Motor neuron (in vitro differentiated cells): ENCODE results near the gene DCAF6. TPM values are rescaled to one million over a fixed set of nuclear protein-coding genes. Genes with fewer than 3 reads are reported as not detected.
"Not testable (repeated sequence)": the region's sequence is repeated elsewhere in the genome, so short reads cannot be mapped to it uniquely, and the experiment has no call there.

Experiments
- ATAC-seq, 8 experiments: fragments of 200-7000 bp; cut with Tn5 transposase; replicated peaks in 6 of 8; 2 replicates each; pipeline ENCODE4 v1.8.0; 2021; ENCODE audit warnings: mild to moderate bottlenecking in 8 of 8, moderate library complexity in 8 of 8
- H3K27ac ChIP-seq, 2 donors: fragments of 250-450 bp; sonication (Bioruptor Pico); 2 replicates each; pipeline ENCODE4 v1.9.0; 2021; ENCODE audit warnings: antibody characterized with exemption in 2 of 2, mild to moderate bottlenecking in 2 of 2, moderate library complexity in 1 of 2
- H3K4me1 ChIP-seq, 2 donors: fragments of 250-450 bp; sonication (Bioruptor Pico); replicated peaks in 1 of 2; 2 replicates each; pipeline ENCODE4 v1.6.1; 2021; ENCODE audit warnings: antibody characterized with exemption in 2 of 2, mild to moderate bottlenecking in 2 of 2, moderate library complexity in 1 of 2
- H3K4me3 ChIP-seq, 5 donors: fragments of 250-450 bp; sonication (Bioruptor Pico); 2 replicates each; pipeline ENCODE4 v1.9.0; 2021; ENCODE audit warnings: antibody characterized with exemption in 5 of 5, mild to moderate bottlenecking in 5 of 5, moderate library complexity in 4 of 5
- WGBS, 10 experiments: fragments of 450-650 bp; shearing (Covaris generic); methylation state at CpG; one replicate each; pipeline ENCODE4 v1.0.0; 2022; 5-methylcytosine and 5-hydroxymethylcytosine counted together
- in situ Hi-C, 9 experiments: fragments of 400-800 bp; cut with MboI; loops; one replicate each; pipeline ENCODE4 v1.15.0; 2021; ENCODE audit warnings: low sequenced_read_pairs in 9 of 9, low pct_unique_long_range_greater_than_20kb in 2 of 9; ENCODE audit not compliant: unreplicated experiment in 9 of 9
- total RNA-seq, 8 experiments: library from RNA; unstranded; fragments of 300-600 nt; gene quantifications; 2 replicates each; pipeline versions ENCODE4 v1.2.3 to v1.2.4, GENCODE V29; 2022

The DCAF6 gene
- total RNA-seq, 8 experiments from 2014 or later, result 18.3 to 77.8 (median 33.7) TPM

DNA sequence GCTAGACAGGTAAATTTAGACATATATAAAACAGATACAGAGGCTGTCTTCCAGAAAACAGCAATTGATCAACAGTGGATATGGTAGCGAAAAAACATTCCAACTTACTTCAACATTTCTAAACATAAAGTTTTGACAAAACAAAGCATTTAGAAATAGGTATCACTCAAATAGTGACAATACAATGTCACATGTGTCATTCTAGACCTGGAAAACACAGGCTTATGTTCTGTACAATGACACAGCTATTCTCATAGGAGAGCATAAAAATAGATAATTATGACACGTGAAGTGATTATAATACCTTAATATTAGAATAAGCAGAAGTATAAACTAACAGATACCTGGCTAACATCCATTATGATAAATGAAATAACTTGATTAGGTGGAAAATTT, 8.0 kb upstream of the DCAF6 start:
- WGBS, 10 experiments, result 89 to 100% (median 100%) methylated on average over 1 to 2 of the region's 2 CpGs
- H3K4me1 ChIP-seq, result no peaks in the 10 kb centered on the region
- in situ Hi-C loops, result no loop called here
- ATAC-seq, result no peak
- H3K4me3 ChIP-seq, result no peak overlapping the region
- H3K27ac ChIP-seq, result no peak overlapping the region

DNA sequence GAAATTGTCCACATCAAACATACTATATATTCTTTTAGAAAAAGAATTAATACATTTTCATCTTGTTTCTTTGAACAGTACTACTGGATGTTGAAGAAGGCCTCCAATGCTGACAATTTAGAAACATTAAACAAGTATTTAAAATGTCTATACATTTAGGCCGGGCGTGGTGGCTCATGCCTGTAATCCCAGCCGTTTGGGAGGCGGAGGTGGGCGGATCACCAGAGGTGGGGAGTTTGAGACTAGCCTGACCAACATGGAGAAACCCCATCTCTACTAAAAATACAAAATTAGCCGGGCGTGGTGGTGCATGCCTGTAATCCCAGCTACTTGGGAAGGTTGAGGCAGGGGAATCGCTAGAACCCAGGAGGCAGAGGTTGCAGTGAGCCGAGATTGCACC, 7.6 kb upstream of the DCAF6 start:
- in situ Hi-C loops, H3K4me1 ChIP-seq, ATAC-seq, H3K4me3 ChIP-seq, H3K27ac ChIP-seq: not testable (repeated sequence)
- WGBS, 10 experiments, result 79 to 100% (median 98%) methylated on average over 2 to 9 of the region's 9 CpGs; no CpG with 5 or more reads in 3 of the 10 experiments

DNA sequence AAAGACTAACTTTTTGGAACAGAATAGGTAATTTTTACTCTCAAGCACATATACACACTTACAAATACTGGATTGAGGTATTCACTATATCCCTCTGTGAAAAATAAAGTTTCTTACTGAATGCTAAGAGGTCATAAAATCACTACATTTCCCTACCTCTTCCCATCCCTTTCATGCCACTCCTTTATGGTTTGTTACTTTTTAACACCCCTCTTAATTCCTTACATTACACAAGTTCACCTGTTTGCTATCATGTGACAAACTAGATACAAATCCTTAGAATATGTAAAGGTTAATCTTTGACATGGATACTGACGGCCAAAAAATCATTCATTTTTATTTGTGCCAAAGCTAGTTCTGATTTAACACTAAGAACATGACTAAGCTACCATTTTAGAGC, 6.8 kb upstream of the DCAF6 start:
- WGBS, 10 experiments, result 50 to 100% (median 72%) methylated on average over 1 of the region's 1 CpG; no CpG with 5 or more reads in 2 of the 10 experiments
- in situ Hi-C loops, result no loop called here

DNA sequence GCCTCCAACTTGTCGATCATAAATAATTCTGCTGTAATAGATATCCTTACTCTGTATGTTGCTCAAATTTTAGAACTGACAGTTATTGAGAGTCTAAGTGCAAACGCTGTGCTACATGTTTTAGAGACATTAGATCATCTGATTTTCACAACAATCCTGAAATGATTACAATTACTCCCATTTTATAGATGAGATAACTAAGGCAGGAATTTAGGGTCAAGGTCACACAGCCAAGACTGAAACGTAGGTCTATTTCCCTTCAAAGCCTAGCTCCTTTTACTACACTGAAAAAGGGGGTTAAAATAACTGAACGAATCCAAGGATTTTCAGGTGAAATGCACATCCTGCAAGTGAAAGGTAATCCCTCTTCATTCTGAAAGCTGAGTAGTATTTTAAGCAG, 2.7 kb upstream of the DCAF6 start:
- peaks cover 5 to 16% of the 10 kb centered on the region in 2 donors for H3K4me1 ChIP-seq
- in situ Hi-C loops, result no loop called here
- ATAC-seq, result no peak
- H3K27ac ChIP-seq, result no peak overlapping the region
- 33 to 93% (median 75%) methylated on average over 2 to 4 of the region's 4 CpGs for WGBS, 10 experiments
- peak overlapping the region in 1 of 5 donors; percentile 11 for H3K4me3 ChIP-seq

More for the DNA sequence above, 6.8 kb upstream of the DCAF6 start:
- H3K4me3 ChIP-seq, result no peak overlapping the region
- H3K4me1 ChIP-seq, result peaks cover 1 to 8% of the 10 kb centered on the region in 2 donors
- no peak for ATAC-seq
- H3K27ac ChIP-seq, result no peak overlapping the region

DNA sequence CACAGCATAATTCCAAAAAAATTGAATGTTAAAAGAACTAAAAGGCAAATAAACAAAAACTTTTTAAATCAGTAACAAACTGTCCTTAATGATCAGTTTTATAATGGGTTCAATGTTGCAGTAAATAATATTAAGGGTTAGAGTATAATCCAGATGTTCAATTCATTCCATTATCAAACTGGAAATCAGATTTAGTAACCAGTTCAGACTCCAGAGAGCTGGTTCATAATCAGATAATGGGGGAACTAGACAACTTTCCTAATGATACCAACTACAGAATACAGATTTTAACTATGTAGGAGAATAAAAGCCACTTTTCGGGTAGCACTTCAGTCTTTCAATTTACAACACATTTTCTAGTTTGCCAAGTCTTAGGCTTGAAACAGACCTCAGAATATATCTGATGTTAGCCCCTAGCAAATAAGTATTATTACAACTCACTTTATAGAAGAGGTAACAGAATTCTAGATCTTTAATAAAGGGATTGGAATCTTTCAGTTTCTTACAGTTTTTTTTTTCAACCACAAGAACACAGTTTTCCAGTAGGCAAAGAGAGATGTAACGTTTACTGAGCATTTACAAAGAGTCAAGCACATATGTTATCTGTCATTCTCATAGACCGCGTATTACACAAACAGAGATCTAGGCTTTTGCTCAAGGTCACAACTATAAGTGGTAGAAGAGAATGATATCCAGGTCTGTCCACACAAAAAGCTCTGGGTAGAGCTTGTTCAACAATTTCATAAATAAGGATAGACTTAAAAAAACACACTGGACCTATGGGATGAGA, 1.9 kb upstream of the DCAF6 start:
- peak overlapping the region; percentile 54 to 75 (median 61) for H3K4me3 ChIP-seq
- in situ Hi-C loops, result no loop called here
- peaks cover 5 to 16% of the 10 kb centered on the region in 2 donors for H3K4me1 ChIP-seq
- no peak for ATAC-seq
- peak overlapping the region in 1 of 2 donors; percentile 99 for H3K27ac ChIP-seq
- 3 to 38% (median 17%) methylated on average over 1 to 4 of the region's 4 CpGs; no CpG with 5 or more reads in 1 of the 10 experiments for WGBS, 10 experiments

DNA sequence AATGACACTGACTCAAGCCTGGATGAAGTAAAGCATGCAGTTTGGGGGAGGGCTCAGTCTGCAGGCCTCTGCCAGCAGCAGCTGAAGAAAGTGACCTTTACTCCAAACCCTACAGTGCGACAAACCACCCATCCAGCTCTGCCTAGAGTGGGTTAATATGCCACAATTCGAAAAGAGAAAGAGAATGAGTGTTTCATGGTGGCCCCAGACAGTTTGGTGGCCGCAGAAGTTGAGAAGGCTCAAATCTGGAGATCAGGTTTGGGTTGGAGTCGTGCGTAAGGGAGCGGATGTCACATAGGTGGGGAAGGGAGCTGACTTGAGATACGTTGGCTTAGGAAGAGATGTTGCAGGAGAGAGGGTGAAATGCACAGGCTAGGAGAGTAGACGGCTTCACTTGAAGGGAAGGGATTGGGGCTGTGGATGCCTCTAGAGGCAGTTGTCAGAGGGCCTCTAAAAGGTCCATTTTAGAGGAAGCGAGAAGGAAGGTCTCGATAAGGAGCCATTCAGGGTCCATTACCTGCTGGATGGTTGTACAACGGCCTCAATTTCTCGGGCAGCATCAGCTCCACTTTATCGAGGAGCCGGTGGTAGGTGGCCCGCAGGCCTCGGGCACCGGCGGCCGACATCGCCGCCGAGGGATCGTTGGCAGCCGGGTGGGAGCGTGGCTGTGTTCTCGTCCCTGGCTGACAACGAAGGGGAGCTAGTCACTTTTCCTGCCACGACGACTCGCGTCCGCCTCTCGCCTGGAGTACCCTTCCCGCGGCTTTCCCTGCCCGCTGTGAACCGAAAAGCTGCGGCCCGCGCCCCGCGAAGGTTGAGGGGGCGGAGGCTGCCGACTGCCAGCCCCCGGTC, 1.0 kb upstream of the DCAF6 start:
- peak overlapping the region; percentile 97 to 99 for H3K27ac ChIP-seq
- WGBS, 10 experiments, result 0 to 6% (median 0%) methylated on average over 2 to 35 of the region's 45 CpGs
- in situ Hi-C loops, result no loop called here
- peaks cover 5 to 16% of the 10 kb centered on the region in 2 donors for H3K4me1 ChIP-seq
- H3K4me3 ChIP-seq, result peak overlapping the region; percentile 54 to 75 (median 61)
- peak; percentile 6 to 17 (median 15) for ATAC-seq

DNA sequence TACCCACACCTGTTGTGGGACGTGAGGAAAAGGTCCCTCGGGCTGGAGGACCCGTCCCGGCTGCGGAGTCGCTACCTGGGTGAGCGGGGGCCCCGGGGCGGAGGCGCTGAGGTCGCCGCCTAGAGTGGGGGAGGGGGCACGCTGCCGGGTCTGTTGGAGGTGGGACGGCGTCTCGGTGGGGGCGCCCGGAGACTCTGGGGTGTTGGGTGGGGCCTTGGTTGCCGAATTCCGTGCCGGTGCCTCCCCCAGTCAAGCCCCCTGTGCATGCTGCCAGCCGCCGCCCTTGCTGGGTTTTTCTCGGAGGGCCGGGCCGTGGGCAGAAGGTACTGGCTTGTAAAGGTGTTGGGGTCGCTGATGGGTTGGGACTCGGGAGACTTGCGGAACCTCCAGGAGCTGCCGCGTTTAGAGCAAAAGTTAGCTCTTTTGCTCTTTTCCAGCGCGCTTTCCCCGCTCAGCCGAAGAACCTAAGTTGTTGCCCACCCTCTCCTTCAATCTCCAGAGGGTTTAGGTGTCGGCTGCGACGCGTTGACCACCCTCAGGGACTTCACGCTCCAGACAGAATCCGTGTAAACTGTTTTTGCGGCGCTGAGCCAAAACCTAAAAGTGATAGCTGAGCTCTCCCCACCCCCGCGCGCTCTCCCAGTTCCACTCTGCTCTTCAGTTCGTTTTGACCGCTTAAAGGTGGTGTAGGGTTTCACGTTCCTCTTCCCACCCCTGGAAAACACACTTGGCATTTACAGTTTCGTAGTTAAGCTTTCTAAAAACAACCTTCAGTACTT, 636 bp downstream of the DCAF6 start, which contains the start of gene MPC2:
Gene MPC2, minus strand, starts transcription at position 143 of the 779 bp plus-strand sequence. CDS start 1,231 bp downstream, outside the sequence.
- peaks cover 5 to 16% of the 10 kb centered on the region in 2 donors for H3K4me1 ChIP-seq
- H3K4me3 ChIP-seq, result peak within 1 kb of the TSS; percentile 54 to 75 (median 61)
- H3K27ac ChIP-seq, result peak within 1 kb of the TSS; percentile 97 to 99
- 0 to 3% (median 0%) methylated on average over 2 to 24 of the region's 51 CpGs for WGBS, 10 experiments
- peak in 5 of 8 experiments; percentile 0 to 12 (median 2) for ATAC-seq
- in situ Hi-C loops, result no loop called here

DNA sequence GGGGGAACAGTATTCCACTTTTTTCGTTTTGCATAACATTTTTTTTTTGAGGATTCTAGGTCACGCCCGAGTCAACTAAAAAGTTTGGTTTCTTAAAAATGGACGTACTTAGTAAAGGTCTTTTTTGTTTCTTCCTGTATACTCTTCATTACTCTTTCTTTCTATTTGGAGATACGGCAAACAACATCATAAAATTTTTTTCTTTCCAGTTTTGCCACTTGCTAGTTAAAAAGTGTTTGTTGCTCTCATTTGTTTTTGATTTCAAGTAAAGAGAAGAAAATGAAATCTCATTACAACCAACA, 1.2 kb downstream of the DCAF6 start:
- H3K4me1 ChIP-seq, result peaks cover 5 to 16% of the 10 kb centered on the region in 2 donors
- 0 to 13% (median 0%) methylated on average over 3 to 5 of the region's 5 CpGs for WGBS, 10 experiments
- in situ Hi-C loops, result no loop called here
- H3K27ac ChIP-seq, result peak overlapping the region in 1 of 2 donors; percentile 97
- peak overlapping the region; percentile 54 to 75 (median 61) for H3K4me3 ChIP-seq
- ATAC-seq, result no peak

DNA sequence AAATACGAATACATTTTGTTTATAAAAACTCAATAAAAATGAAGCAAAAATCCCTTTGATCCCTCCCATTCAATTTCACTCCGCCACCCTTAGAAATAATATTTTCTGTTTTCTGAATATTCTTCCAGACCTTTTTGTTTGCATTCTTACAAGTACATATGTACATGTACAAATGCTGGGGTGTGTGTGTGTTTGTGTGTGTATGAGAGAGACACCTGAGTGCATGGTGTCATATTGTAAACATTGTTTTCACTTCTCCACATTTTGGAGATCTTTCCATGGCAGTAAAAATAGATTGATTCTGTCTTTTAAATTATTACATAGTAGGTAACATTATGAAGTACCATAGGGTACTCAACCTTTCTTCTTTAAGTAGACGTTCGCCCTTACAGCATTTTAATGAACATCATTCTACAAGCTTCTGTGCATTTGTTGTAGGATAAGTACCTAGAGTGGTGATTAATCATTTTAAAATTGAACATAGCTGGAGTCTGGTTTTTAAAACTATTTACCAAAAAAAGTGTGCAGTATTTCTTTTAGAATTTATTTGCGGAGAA, 1.7 kb downstream of the DCAF6 start:
- Histone ChIP-seq H3K4me3 (peak overlapping the region in 2 of 5 donors; percentile 56 to 61), H3K4me1 (peaks cover 5 to 16% of the 10 kb centered on the region in 2 donors), H3K27ac (no peak overlapping the region)
- no peak for ATAC-seq
- 22 to 64% (median 40%) methylated on average over 2 to 5 of the region's 5 CpGs for WGBS, 10 experiments
- in situ Hi-C loops, result no loop called here

DNA sequence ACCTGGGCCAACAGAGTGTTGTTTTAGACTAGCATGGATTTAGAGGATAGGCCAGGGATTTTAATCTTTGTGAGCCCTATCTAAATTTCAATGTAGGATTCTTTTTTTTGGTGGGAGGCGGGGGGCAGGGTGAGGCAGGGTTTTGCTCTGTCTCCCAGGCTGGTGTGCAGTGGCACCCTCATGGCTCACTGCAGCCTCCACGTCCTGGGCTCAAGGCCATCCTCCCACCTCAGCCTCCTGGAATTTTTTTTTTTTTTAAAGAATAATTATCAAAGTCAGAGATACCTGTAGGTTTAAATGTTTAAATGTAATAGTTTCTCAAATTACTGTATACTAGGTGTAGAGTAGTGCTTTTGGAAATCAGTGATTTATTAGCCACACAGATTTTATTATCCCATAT, 3.8 kb downstream of the DCAF6 start:
- ATAC-seq, result no peak
- no peak overlapping the region for H3K4me3 ChIP-seq
- H3K4me1 ChIP-seq, result peaks cover 3 to 7% of the 10 kb centered on the region in 2 donors
- no peak overlapping the region for H3K27ac ChIP-seq
- WGBS, 10 experiments, result 20 to 100% (median 89%) methylated on average over 1 to 2 of the region's 2 CpGs; no CpG with 5 or more reads in 5 of the 10 experiments
- in situ Hi-C loops, result no loop called here

DNA sequence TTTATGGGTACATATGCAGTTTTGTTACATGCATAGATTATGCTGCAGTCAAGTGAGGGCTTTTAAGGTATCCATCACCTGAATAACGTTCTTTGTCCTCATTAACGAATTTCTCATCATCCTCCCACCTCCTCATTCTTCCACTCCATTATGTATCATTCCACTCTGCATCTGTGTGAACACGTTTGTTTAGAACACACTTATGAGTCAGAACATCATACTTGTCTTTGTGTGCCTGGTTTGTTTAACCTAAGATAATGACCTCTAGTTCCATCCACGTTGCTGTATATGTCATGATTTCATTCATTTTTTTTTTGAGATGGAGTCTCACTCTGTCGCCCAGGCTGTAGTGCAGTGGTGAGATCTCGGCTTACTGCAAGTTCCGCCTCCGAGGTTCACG, 7.1 kb downstream of the DCAF6 start:
- Histone ChIP-seq H3K27ac (no peak overlapping the region), H3K4me1 (no peaks in the 10 kb centered on the region), H3K4me3 (no peak overlapping the region)
- in situ Hi-C loops, result no loop called here
- 84 to 100% (median 95%) methylated on average over 3 to 9 of the region's 9 CpGs for WGBS, 10 experiments
- ATAC-seq, result no peak

DNA sequence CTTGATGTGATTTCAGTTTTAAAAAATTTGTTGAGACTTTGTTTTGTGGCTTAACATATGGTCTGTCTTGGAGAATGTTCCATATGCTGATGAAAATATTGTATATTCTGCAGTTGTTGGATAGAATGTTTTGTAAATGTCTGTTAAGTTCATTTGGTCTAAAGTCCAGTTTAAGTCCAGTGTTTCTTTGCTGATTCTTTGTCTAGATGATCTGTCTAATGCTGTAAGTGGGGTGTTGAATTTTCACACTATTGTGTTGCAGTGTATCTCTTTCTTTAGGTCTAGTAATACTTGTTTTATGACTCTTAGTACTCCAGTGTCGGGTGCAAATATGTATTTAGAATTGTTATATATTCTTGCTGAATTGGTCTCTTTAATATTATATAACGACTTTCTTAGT, 11.2 kb downstream of the DCAF6 start:
- in situ Hi-C loops, result no loop called here
- no peak for ATAC-seq
- no peak overlapping the region for H3K27ac ChIP-seq
- no peaks in the 10 kb centered on the region for H3K4me1 ChIP-seq
- 50 to 96% (median 86%) methylated on average over 1 to 2 of the region's 2 CpGs for WGBS, 10 experiments
- H3K4me3 ChIP-seq, result no peak overlapping the region
